Liver (tissue), 9 donors: ENCODE results near the gene C2orf76. TPM values are rescaled to one million over a fixed set of nuclear protein-coding genes. Genes with fewer than 3 reads are reported as not detected.
A peak's percentile ranks its signal among the peaks of the same experiment; 100 is the strongest.

Experiments
- DNase-seq: peaks from one replicate; pipeline ENCODE4 v3.0.0-alpha.2; 2017; ENCODE audit warnings: low spot score
- H3K27ac ChIP-seq, 2 donors: one replicate each; pipeline ENCODE4 v1.7.0; 2013; ENCODE audit warnings: inconsistent platforms in 2 of 2, low read length in 2 of 2, control low read depth in 1 of 2, low read depth in 1 of 2, mild to moderate bottlenecking in 1 of 2
- H3K27me3 ChIP-seq, 4 donors: one replicate each; pipeline versions ENCODE4 v1.6.1 to v1.7.0; 2013; ENCODE audit warnings: low read length in 3 of 4, inconsistent platforms in 1 of 4, mild to moderate bottlenecking in 1 of 4, moderate library complexity in 1 of 4; ENCODE audit not compliant: control insufficient read depth in 4 of 4, insufficient read depth in 4 of 4
- H3K36me3 ChIP-seq, 4 donors: one replicate each; pipeline versions ENCODE4 v1.6.1 to v1.7.0; 2013; ENCODE audit warnings: low read length in 3 of 4, mild to moderate bottlenecking in 3 of 4, low read depth in 1 of 4, moderate library complexity in 1 of 4; ENCODE audit not compliant: control insufficient read depth in 4 of 4, insufficient read depth in 3 of 4
- H3K4me1 ChIP-seq, 4 donors: one replicate each; pipeline versions ENCODE4 v1.6.1 to v1.7.0; 2013; ENCODE audit warnings: low read length in 3 of 4, mild to moderate bottlenecking in 3 of 4, moderate library complexity in 1 of 4; ENCODE audit not compliant: control insufficient read depth in 4 of 4, insufficient read depth in 4 of 4
- H3K4me3 ChIP-seq, 3 donors: one replicate each; pipeline versions ENCODE4 v1.6.1 to v1.7.0; 2013; ENCODE audit warnings: low read length in 3 of 3, control low read depth in 1 of 3, low read depth in 1 of 3, mild to moderate bottlenecking in 1 of 3
- H3K9ac ChIP-seq, 2 donors: one replicate each; pipeline ENCODE4 v1.7.0; 2013; ENCODE audit warnings: low read length in 2 of 2, mild to moderate bottlenecking in 2 of 2, moderate library complexity in 2 of 2, control low read depth in 1 of 2, low read depth in 1 of 2
- H3K9me3 ChIP-seq, 4 donors: one replicate each; pipeline versions ENCODE4 v1.6.1 to v1.7.0; 2013; ENCODE audit warnings: low read length in 3 of 4; ENCODE audit not compliant: control insufficient read depth in 4 of 4
- CTCF ChIP-seq: fragments of 150-350 bp; IDR thresholded peaks from 2 replicates; pipeline ENCODE4 v1.5.1; 2017; ENCODE audit warnings: improper control_type of control experiment, low read depth, low read length; ENCODE audit not compliant: missing input control
- FOXA2 ChIP-seq: IDR thresholded peaks from 2 replicates; pipeline ENCODE4 v1.6.1; 2016; ENCODE audit warnings: antibody characterized with exemption
- GABPA ChIP-seq, 2 donors: IDR thresholded peaks in 1 of 2; conservative IDR thresholded peaks in 1 of 2; 2 replicates each; pipeline ENCODE4 v1.6.1; 2016; ENCODE audit warnings: antibody characterized with exemption in 2 of 2, mild to moderate bottlenecking in 1 of 2, moderate library complexity in 1 of 2
- HNF4A ChIP-seq, 2 donors: conservative IDR thresholded peaks; 2 replicates each; pipeline ENCODE4 v1.6.1; 2016; ENCODE audit warnings: antibody characterized with exemption in 2 of 2, mild to moderate bottlenecking in 2 of 2
- HNF4G ChIP-seq: IDR thresholded peaks from 2 replicates; pipeline ENCODE4 v1.6.1; 2016; ENCODE audit warnings: antibody characterized with exemption
- NR2F2 ChIP-seq: IDR thresholded peaks from 2 replicates; pipeline ENCODE4 v1.6.1; 2016; ENCODE audit warnings: antibody characterized with exemption
- RAD21 ChIP-seq, 2 donors: IDR thresholded peaks; 2 replicates each; pipeline ENCODE4 v1.6.1; 2016; ENCODE audit warnings: antibody characterized with exemption in 2 of 2, mild to moderate bottlenecking in 2 of 2
- REST ChIP-seq: IDR thresholded peaks from 2 replicates; pipeline ENCODE4 v1.6.1; 2016; ENCODE audit warnings: antibody characterized with exemption, mild to moderate bottlenecking
- YY1 ChIP-seq: IDR thresholded peaks from 2 replicates; pipeline ENCODE4 v1.6.1; 2016; ENCODE audit warnings: antibody characterized with exemption, mild to moderate bottlenecking
- ZBTB33 ChIP-seq: IDR thresholded peaks from 2 replicates; pipeline ENCODE4 v1.6.1; 2016; ENCODE audit warnings: antibody characterized with exemption
- WGBS: extraction: QIAGEN DNeasy Blood & Tissue Kit; methylation state at CpG from one replicate; pipeline ENCODE4 v1.1.7; 2013; 5-methylcytosine and 5-hydroxymethylcytosine counted together
- polyA plus RNA-seq, 2 donors: library from polyadenylated mRNA; stranded (reverse) in 1 of 2; unstranded in 1 of 2; fragments of 200-250 nt in 1 of 2; fragments of >200 nt in 1 of 2; fragmentation: Nextera tagmentation in 1 of 2; extraction: Ambion mirVana in 1 of 2; gene quantifications; one replicate each; pipeline versions ENCODE4 v1.2.1 to v1.2.3, GENCODE V29; 2013 to 2015
- total RNA-seq, 2 donors: library from RNA; depleted of rRNA; stranded (reverse); fragments of >200 nt; gene quantifications; one replicate each; pipeline ENCODE4 v1.2.3, GENCODE V29; 2014
- TF ChIP-seq, protein P1 (sequence below): IDR thresholded peaks from 2 replicates; pipeline ENCODE4 v1.6.1; 2016; ENCODE audit warnings: antibody characterized with exemption
- donor health status: healthy.
- donor health status: healthy.
- donor health status: healthy.
- donor health status: healthy.
- donor health status: healthy.

Gene C2orf76
- total and polyA plus RNA-seq, 4 donors, result 2.7 to 6.3 (median 4.6) TPM

DNA sequence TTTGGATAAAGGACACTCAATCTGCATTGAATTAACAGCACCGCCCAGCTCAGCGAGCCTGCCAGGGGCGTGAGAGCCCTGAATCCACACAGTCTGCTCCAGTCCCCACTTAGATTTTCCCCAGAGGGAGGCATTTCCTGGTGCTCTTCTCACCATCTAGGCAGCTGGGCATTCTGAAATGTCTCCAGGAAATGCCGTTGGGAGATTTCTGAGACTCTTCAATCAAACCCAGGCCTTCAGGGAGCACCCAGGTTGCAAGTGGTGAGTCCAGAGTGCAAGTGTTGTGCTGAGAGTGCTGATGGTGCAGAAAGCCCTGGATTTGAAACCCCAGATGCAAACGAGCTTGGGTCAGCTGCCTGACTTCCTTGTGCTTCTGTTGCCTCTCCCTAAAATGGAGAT, 41.6 kb upstream of the C2orf76 start:
- TF ChIP-seq NR2F2 (no peak), FOXA2 (no peak), HNF4A (conservative IDR thresholded peaks at IDR 0.05) (peak in 1 of 2 donors; percentile 46), HNF4G (no peak), YY1 (no peak), REST (no peak), ZBTB33 (no peak)
- 59% methylated on average over 5 of the region's 5 CpGs for WGBS
- Histone ChIP-seq H3K36me3 (no peaks in the 10 kb centered on the region), H3K4me3 (no peak overlapping the region), H3K27ac (no peak overlapping the region), H3K4me1 (peaks cover under 1 to 10% (median 4%) of the 10 kb centered on the region in 4 donors), H3K9ac (no peak overlapping the region), H3K27me3 (no peaks in the 10 kb centered on the region), H3K9me3 (no peaks in the 10 kb centered on the region)
- DNase-seq, result no peak

GRCh38 chr2:119407430-119408220, 41.0 kb upstream of the C2orf76 start:
- TF ChIP-seq RAD21 (IDR thresholded peaks at IDR 0.05) (peak; percentile 96 to 97), FOXA2 (no peak), CTCF (peak; percentile 88)
- 77% methylated on average over 7 of the region's 7 CpGs for WGBS
- H3K27ac ChIP-seq, result no peak overlapping the region
- no peak for DNase-seq
- no peaks in the 10 kb centered on the region for H3K36me3 ChIP-seq
- H3K4me1 ChIP-seq, result peaks cover 2 to 16% (median 10%) of the 10 kb centered on the region in 4 donors
- H3K27me3 ChIP-seq, result no peaks in the 10 kb centered on the region
- H3K4me3 ChIP-seq, result no peak overlapping the region
- no peaks in the 10 kb centered on the region for H3K9me3 ChIP-seq
- H3K9ac ChIP-seq, result no peak overlapping the region

- no peaks in the 10 kb centered on the region for H3K27me3 ChIP-seq
- peaks cover 5 to 22% (median 11%) of the 10 kb centered on the region in 4 donors for H3K4me1 ChIP-seq
- no peaks in the 10 kb centered on the region for H3K36me3 ChIP-seq
- H3K27ac ChIP-seq, result no peak overlapping the region
- WGBS, result 98% methylated on average over 2 of the region's 2 CpGs
- DNase-seq, result no peak
- no peak overlapping the region for H3K9ac ChIP-seq
- no peak overlapping the region for H3K4me3 ChIP-seq
- H3K9me3 ChIP-seq, result no peaks in the 10 kb centered on the region
- no peak for TF ChIP-seq HNF4G
- no peak for TF ChIP-seq RAD21 (IDR thresholded peaks at IDR 0.05)
- no peak for TF ChIP-seq GABPA (IDR thresholded peaks at IDR 0.05 in 1 of 2, conservative IDR thresholded peaks at IDR 0.05 in 1 of 2)
- TF ChIP-seq CTCF, result no peak
- TF ChIP-seq REST, result no peak
- no peak for TF ChIP-seq YY1
- no peak for TF ChIP-seq FOXA2
- TF ChIP-seq, protein P1, sequence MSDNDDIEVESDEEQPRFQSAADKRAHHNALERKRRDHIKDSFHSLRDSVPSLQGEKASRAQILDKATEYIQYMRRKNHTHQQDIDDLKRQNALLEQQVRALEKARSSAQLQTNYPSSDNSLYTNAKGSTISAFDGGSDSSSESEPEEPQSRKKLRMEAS, result no peak
Observed at GRCh38 chr2:119405151-119405550, 38.5 kb upstream of the C2orf76 start.
